IMR-90 (cell line): ENCODE data around the gene KLF11. TPM values are rescaled to one million over a fixed set of nuclear protein-coding genes. Genes with fewer than 3 reads are reported as not detected.
A peak's percentile ranks its signal among the peaks of the same experiment; 100 is the strongest.

ENCODE experiments used
- ATAC-seq: fragments of 200-7000 bp; cut with Tn5 transposase; 2 replicates; pipeline ENCODE4 v1.9.1; 2020; ENCODE audit warnings: low read depth, mild to moderate bottlenecking, moderate library complexity
- BruUV-seq: library from RNA; stranded (reverse); fragments of 400-500 nt; replicated peaks from 2 replicates; lab custom pipeline; 2021; lab: Mats Ljungman, UMichigan
- CTCF ChIA-PET: fragments of 300-600 bp; formaldehyde crosslinking; extraction: SDS; loops from one replicate; lab custom pipeline; 2021; ENCODE audit warnings: antibody characterized with exemption; lab: Yijun Ruan, JAX
- POLR2A ChIA-PET: fragments of 300-600 bp; sonication (Branson Sonifier 250); formaldehyde crosslinking; loops from one replicate; lab custom pipeline; 2022; ENCODE audit warnings: antibody characterized with exemption; ENCODE audit not compliant: unreplicated experiment; lab: Charles Lee
- DNase-seq: peaks from one replicate; pipeline ENCODE4 v3.0.0; 2013
- H2AFZ ChIP-seq: replicated peaks from 2 replicates; pipeline ENCODE3; 2013; ENCODE audit warnings: low read length, mild to moderate bottlenecking; ENCODE audit not compliant: poor library complexity
- H2AK5ac ChIP-seq: 2 replicates; pipeline ENCODE4 v1.6.1; 2013; ENCODE audit warnings: low read depth, low read length, inconsistent platforms
- H2AK9ac ChIP-seq: replicated peaks from 2 replicates; pipeline ENCODE3; 2013; ENCODE audit warnings: mild to moderate bottlenecking, low read depth, low read length, moderate library complexity; ENCODE audit not compliant: poor library complexity
- H2BK120ac ChIP-seq: 2 replicates; pipeline ENCODE4 v1.6.1; 2013; ENCODE audit warnings: low read depth, low read length, inconsistent platforms
- H2BK15ac ChIP-seq: 3 replicates; pipeline ENCODE4 v1.6.1; 2013; ENCODE audit warnings: low read depth, low read length, inconsistent platforms
- H2BK20ac ChIP-seq: 2 replicates; pipeline ENCODE4 v1.6.1; 2013; ENCODE audit warnings: low read depth, mild to moderate bottlenecking, inconsistent platforms, low read length, moderate library complexity
- H2BK5ac ChIP-seq: 2 replicates; pipeline ENCODE4 v1.6.1; 2013; ENCODE audit warnings: mild to moderate bottlenecking, low read depth, low read length, inconsistent platforms; ENCODE audit not compliant: poor library complexity, severe bottlenecking
- H3K14ac ChIP-seq: replicated peaks from 2 replicates; pipeline ENCODE4 v1.6.1; 2013; ENCODE audit warnings: low read depth, low read length, inconsistent platforms
- H3K18ac ChIP-seq: 2 replicates; pipeline ENCODE4 v1.6.1; 2013; ENCODE audit warnings: low read depth, low read length, control low read depth
- H3K23ac ChIP-seq: 2 replicates; pipeline ENCODE4 v1.6.1; 2013; ENCODE audit warnings: low read depth, low read length, inconsistent platforms
- H3K27ac ChIP-seq: 2 replicates; pipeline ENCODE4 v1.5.1; 2013; ENCODE audit warnings: mild to moderate bottlenecking, control low read depth, low read length; ENCODE audit not compliant: insufficient read depth
- H3K27me3 ChIP-seq: 2 replicates; pipeline ENCODE4 v1.6.1; 2013; ENCODE audit warnings: low read length; ENCODE audit not compliant: control insufficient read depth, insufficient read depth
- H3K36me3 ChIP-seq: 2 replicates; pipeline ENCODE4 v1.6.1; 2013; ENCODE audit warnings: low read length, mixed read lengths; ENCODE audit not compliant: control insufficient read depth, insufficient read depth
- H3K4ac ChIP-seq: 2 replicates; pipeline ENCODE4 v1.6.1; 2013; ENCODE audit warnings: low read depth, low read length, inconsistent platforms
- H3K4me1 ChIP-seq: 2 replicates; pipeline ENCODE4 v1.6.1; 2013; ENCODE audit warnings: low read length, mixed read lengths; ENCODE audit not compliant: control insufficient read depth, insufficient read depth
- H3K4me2 ChIP-seq: 2 replicates; pipeline ENCODE4 v1.6.1; 2013; ENCODE audit warnings: low read depth, mild to moderate bottlenecking, control low read depth, low read length, moderate library complexity
- H3K4me3 ChIP-seq: 2 replicates; pipeline ENCODE4 v1.5.1; 2013; ENCODE audit warnings: low read depth, mild to moderate bottlenecking, control low read depth, low read length, moderate library complexity; ENCODE audit not compliant: insufficient read depth
- H3K56ac ChIP-seq: 2 replicates; pipeline ENCODE4 v1.6.1; 2013; ENCODE audit warnings: low read length, inconsistent platforms; ENCODE audit not compliant: insufficient read depth; ENCODE audit errors: extremely low read depth
- H3K79me1 ChIP-seq, 2 experiments: 2 replicates each; pipeline ENCODE4 v1.6.1; 2013; ENCODE audit warnings: low read length in 2 of 2, inconsistent platforms in 1 of 2, low read depth in 1 of 2
- H3K9ac ChIP-seq: 2 replicates; pipeline ENCODE4 v1.6.1; 2013; ENCODE audit warnings: low read depth, low read length, control low read depth
- H3K9me1 ChIP-seq: 2 replicates; pipeline ENCODE4 v1.6.1; 2013; ENCODE audit warnings: low read length, inconsistent platforms; ENCODE audit not compliant: insufficient read depth
- H3K9me3 ChIP-seq: 2 replicates; pipeline ENCODE4 v1.6.1; 2013; ENCODE audit warnings: low read length; ENCODE audit not compliant: control insufficient read depth, insufficient read depth
- H4K20me1 ChIP-seq: 2 replicates; pipeline ENCODE4 v1.6.1; 2013; ENCODE audit warnings: low read length, inconsistent platforms; ENCODE audit not compliant: insufficient read depth
- H4K5ac ChIP-seq: 2 replicates; pipeline ENCODE4 v1.6.1; 2013; ENCODE audit warnings: mild to moderate bottlenecking, low read depth, low read length, control low read depth
- H4K8ac ChIP-seq, 2 experiments: 2 replicates each; pipeline ENCODE4 v1.6.1; 2013; ENCODE audit warnings: low read depth in 2 of 2, low read length in 2 of 2, control low read depth in 1 of 2, inconsistent platforms in 1 of 2
- H4K91ac ChIP-seq: 2 replicates; pipeline ENCODE4 v1.6.1; 2013; ENCODE audit warnings: low read depth, low read length, inconsistent platforms; ENCODE audit not compliant: insufficient read depth
- WGBS, 2 experiments: methylation state at CpG; one replicate each; pipeline versions ENCODE4 v1.1.5 to v1.1.7; 2013; ENCODE audit warnings: missing lambda C conversion rate in 2 of 2; ENCODE audit not compliant: insufficient read length in 1 of 2; ENCODE audit errors: extremely low coverage in 2 of 2; 5-methylcytosine and 5-hydroxymethylcytosine counted together
- dilution Hi-C: fragments of 300-500 bp; cut with HindIII; formaldehyde crosslinking; loops from one replicate; pipeline ENCODE4 v1.14.3; 2018; ENCODE audit warnings: low sequenced_read_pairs; ENCODE audit not compliant: unreplicated experiment
- in situ Hi-C: fragments of 300-500 bp; cut with MboI; formaldehyde crosslinking; loops from 3 replicates; pipeline ENCODE4 v1.14.3; 2019; ENCODE audit warnings: low sequenced_read_pairs, inconsistent platforms, mixed read lengths
- intact Hi-C: fragments of 100-400 bp; cut with micrococcal nuclease; formaldehyde crosslinking; loops from 2 replicates; pipeline ENCODE4 v1.10.0; 2022
- polyA plus RNA-seq, 3 experiments: library from polyadenylated mRNA; depleted of rRNA; stranded (reverse); fragments of >200 nt; gene quantifications; 2 replicates each; pipeline ENCODE4 v1.2.3, GENCODE V29; 2012; ENCODE audit warnings: low replicate concordance in 1 of 3
- total RNA-seq: library from RNA; depleted of rRNA; stranded (reverse); fragments of >200 nt; gene quantifications from 2 replicates; pipeline ENCODE4 v1.2.3, GENCODE V29; 2012
- TF ChIP-seq, protein P1 (sequence below): fragments of 150-350 bp; IDR thresholded peaks from 2 replicates; pipeline ENCODE4 v1.6.1; 2017; ENCODE audit warnings: mild to moderate bottlenecking, antibody characterized with exemption, low read length, low read depth
- TF ChIP-seq, protein P2 (sequence below): conservative IDR thresholded peaks from 2 replicates; pipeline ENCODE4 v1.5.1; 2012; ENCODE audit warnings: mild to moderate bottlenecking, low read depth, low read length, improper control_type of control experiment

KLF11 gene
- total and polyA plus RNA-seq, 2 of the 4 experiments (the other 2 are of a cell fraction), result 2.0 to 2.4 TPM

DNA sequence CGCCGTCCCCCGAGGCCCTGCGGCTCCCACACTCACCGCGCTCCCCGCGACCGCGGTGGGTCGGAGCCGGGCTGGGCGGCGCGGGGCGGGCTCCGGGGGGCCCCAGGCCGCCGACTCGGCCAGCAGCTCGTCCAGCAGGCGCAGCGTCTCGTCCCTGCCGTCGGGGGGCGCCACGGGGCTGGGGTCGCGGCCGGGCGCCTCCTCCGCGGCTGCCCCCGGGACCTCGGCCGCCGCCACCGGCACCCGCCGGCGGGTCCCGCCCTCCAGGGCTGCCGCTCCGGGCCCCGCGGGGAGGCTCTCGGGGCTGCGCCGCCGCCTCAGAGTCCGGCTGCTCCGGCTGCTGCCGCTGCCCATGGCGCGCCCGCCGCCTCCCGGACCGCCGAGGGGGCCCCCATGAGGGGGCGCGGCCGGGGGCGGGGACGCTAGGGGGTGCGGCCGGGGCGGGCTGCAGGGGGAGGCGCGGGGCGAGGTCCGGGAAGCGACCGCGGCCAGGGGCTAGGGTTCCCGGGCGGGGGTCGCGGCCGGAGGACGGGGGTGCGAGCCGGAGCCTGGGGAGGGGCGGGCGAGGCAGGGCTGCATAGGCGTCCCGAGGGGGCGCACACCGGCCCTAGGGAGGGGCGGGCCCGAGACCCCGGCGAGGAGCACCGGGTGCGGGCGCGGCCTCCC lies 36.7 kb downstream of the KLF11 start, which contains the start of gene CYS1:
Gene CYS1 (minus strand): TSS at position 542 of the 666 bp plus-strand sequence. CDS start 188 bp downstream, at position 354.
- intact Hi-C loops (loop anchor here (10.0 kb wide), 1 partner anchor 325 kb away; no protein-coding TSS in a partner anchor), dilution Hi-C loops (no loop called here), in situ Hi-C loops (loop anchor here (5.0 to 10.0 kb wide), 2 partner anchors 352 to 585 kb away; no protein-coding TSS in a partner anchor)
- POLR2A ChIA-PET, result no interaction called here
- H3K4me3 ChIP-seq, result peak within 1 kb of the TSS; percentile 52
- H2BK15ac ChIP-seq, result no peak within 1 kb of the TSS
- DNase-seq (no peak), ATAC-seq (peak; percentile 66)
- no peak within 1 kb of the TSS for H3K4ac ChIP-seq
- no TSS peak for BruUV-seq
- peaks cover 66% of the 10 kb centered on the region for H3K27me3 ChIP-seq
- no peak within 1 kb of the TSS for H2AK5ac ChIP-seq
- H2AFZ ChIP-seq, result peak within 1 kb of the TSS; percentile 82
- no peak within 1 kb of the TSS for H3K56ac ChIP-seq
- H2BK20ac ChIP-seq, result no peak within 1 kb of the TSS
- no peak within 1 kb of the TSS for H2BK5ac ChIP-seq
- no peak within 1 kb of the TSS for H3K14ac ChIP-seq
- no peaks in the 10 kb centered on the region for H3K79me1 ChIP-seq
- 0 out of 2 replicates have a peak, but pooled peaks cover 3% of the 10 kb centered on the region for H4K20me1 ChIP-seq
- no peak within 1 kb of the TSS for H3K9ac ChIP-seq
- 1% methylated on average over 32 of the region's 98 CpGs; no CpG with 5 or more reads in 1 of the 2 experiments for WGBS, 2 experiments
- H3K36me3 ChIP-seq, result no peaks in the 10 kb centered on the region
- no peak within 1 kb of the TSS for H3K23ac ChIP-seq
- H3K9me3 ChIP-seq, result no peaks in the 10 kb centered on the region
- H3K18ac ChIP-seq, result no peak within 1 kb of the TSS
- H3K27ac ChIP-seq, result no peak within 1 kb of the TSS
- H4K8ac ChIP-seq, result no peak within 1 kb of the TSS
- peak within 1 kb of the TSS; percentile 79 for H3K4me2 ChIP-seq
- H2AK9ac ChIP-seq, result no peak within 1 kb of the TSS
- H4K91ac ChIP-seq, result no peak within 1 kb of the TSS
- TF ChIP-seq, protein P1, sequence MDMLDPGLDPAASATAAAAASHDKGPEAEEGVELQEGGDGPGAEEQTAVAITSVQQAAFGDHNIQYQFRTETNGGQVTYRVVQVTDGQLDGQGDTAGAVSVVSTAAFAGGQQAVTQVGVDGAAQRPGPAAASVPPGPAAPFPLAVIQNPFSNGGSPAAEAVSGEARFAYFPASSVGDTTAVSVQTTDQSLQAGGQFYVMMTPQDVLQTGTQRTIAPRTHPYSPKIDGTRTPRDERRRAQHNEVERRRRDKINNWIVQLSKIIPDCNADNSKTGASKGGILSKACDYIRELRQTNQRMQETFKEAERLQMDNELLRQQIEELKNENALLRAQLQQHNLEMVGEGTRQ, result no peak
- TF ChIP-seq, protein P2, sequence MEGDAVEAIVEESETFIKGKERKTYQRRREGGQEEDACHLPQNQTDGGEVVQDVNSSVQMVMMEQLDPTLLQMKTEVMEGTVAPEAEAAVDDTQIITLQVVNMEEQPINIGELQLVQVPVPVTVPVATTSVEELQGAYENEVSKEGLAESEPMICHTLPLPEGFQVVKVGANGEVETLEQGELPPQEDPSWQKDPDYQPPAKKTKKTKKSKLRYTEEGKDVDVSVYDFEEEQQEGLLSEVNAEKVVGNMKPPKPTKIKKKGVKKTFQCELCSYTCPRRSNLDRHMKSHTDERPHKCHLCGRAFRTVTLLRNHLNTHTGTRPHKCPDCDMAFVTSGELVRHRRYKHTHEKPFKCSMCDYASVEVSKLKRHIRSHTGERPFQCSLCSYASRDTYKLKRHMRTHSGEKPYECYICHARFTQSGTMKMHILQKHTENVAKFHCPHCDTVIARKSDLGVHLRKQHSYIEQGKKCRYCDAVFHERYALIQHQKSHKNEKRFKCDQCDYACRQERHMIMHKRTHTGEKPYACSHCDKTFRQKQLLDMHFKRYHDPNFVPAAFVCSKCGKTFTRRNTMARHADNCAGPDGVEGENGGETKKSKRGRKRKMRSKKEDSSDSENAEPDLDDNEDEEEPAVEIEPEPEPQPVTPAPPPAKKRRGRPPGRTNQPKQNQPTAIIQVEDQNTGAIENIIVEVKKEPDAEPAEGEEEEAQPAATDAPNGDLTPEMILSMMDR, result peak; percentile 36
- 0 out of 2 replicates have a peak, but pooled peaks cover 2% of the 10 kb centered on the region for H3K4me1 ChIP-seq
- CTCF ChIA-PET, result no interaction called here
- no peak within 1 kb of the TSS for H4K5ac ChIP-seq
- H3K9me1 ChIP-seq, result no peaks in the 10 kb centered on the region; the same call in 1 of the 2 replicates
- H2BK120ac ChIP-seq, result no peak within 1 kb of the TSS
